Activated B cell treated with CpG ODN at 0.5 μM for 24 hours (primary cell): ENCODE measurements around the gene EFNA5. TPM values are rescaled to one million over a fixed set of nuclear protein-coding genes. Genes with fewer than 3 reads are reported as not detected.

Experiments
- ATAC-seq: fragments of 200-7000 bp; cut with Tn5 transposase; one replicate; pipeline ENCODE4 v1.10.0; 2021; ENCODE audit warnings: low read depth, mild to moderate bottlenecking, moderate library complexity
- CTCF ChIA-PET: fragments of 350-600 bp; sonication (Branson Sonifier 250); formaldehyde crosslinking; loops from one replicate; lab custom pipeline; 2021; ENCODE audit warnings: antibody characterized with exemption; lab: Charles Lee
- POLR2A ChIA-PET: fragments of 350-600 bp; sonication (Branson Sonifier 250); formaldehyde crosslinking; loops from one replicate; lab custom pipeline; 2021; ENCODE audit warnings: antibody characterized with exemption; lab: Charles Lee
- DNase-seq: peaks from one replicate; pipeline ENCODE4 v3.0.0; 2022
- H3K27ac Mint-ChIP-seq: one replicate; pipeline ENCODE4 v1.8.0; 2020; ENCODE audit warnings: mixed read lengths
- H3K27me3 Mint-ChIP-seq: one replicate; pipeline ENCODE4 v1.8.0; 2021; ENCODE audit warnings: mixed read lengths
- H3K36me3 Mint-ChIP-seq: one replicate; pipeline ENCODE4 v1.8.0; 2021; ENCODE audit warnings: low read depth, mixed read lengths
- H3K4me1 Mint-ChIP-seq: one replicate; pipeline ENCODE4 v1.8.0; 2021; ENCODE audit warnings: mixed read lengths
- H3K4me3 Mint-ChIP-seq: one replicate; pipeline ENCODE4 v1.8.0; 2020; ENCODE audit warnings: mild to moderate bottlenecking, mixed read lengths
- H3K9me3 Mint-ChIP-seq: one replicate; pipeline ENCODE4 v1.8.0; 2020; ENCODE audit warnings: mixed read lengths
- CTCF ChIP-seq: fragments of 200-600 bp; IDR thresholded peaks from one replicate; pipeline ENCODE4 v1.8.0; 2022; ENCODE audit warnings: antibody characterized with exemption, mild to moderate bottlenecking
- intact Hi-C: fragments of 100-400 bp; cut with micrococcal nuclease; formaldehyde crosslinking; loops from one replicate; pipeline ENCODE4 v1.15.1; 2024
- total RNA-seq: library from RNA; stranded (reverse); gene quantifications from 2 replicates; pipeline ENCODE4 v1.2.3, GENCODE V29; 2022

Gene EFNA5
- total RNA-seq, 1 donor from 2014 or later: not detected

- TF ChIP-seq CTCF: no peak
- Mint-ChIP-seq H3K36me3 (no peaks in the 10 kb centered on the region), H3K27ac (no peak overlapping the region), H3K4me3 (no peak overlapping the region), H3K4me1 (peaks cover 20% of the 10 kb centered on the region), H3K27me3 (no peaks in the 10 kb centered on the region), H3K9me3 (no peaks in the 10 kb centered on the region)
- intact Hi-C loops: no loop called here
- CTCF ChIA-PET: no interaction called here
- DNase-seq (no peak), ATAC-seq (no peak)
- POLR2A ChIA-PET: no interaction called here
These were observed 287.3 kb downstream of the EFNA5 start for GRCh38 chr5:107383414-107383813.

GRCh38 chr5:107381189-107381856 lies 289.4 kb downstream of the EFNA5 start:
- Mint-ChIP-seq H3K27me3 (no peaks in the 10 kb centered on the region), H3K27ac (no peak overlapping the region), H3K36me3 (no peaks in the 10 kb centered on the region), H3K4me1 (peaks cover 3% of the 10 kb centered on the region), H3K9me3 (no peaks in the 10 kb centered on the region), H3K4me3 (no peak overlapping the region)
- TF ChIP-seq CTCF: no peak
- intact Hi-C loops: no loop called here
- POLR2A ChIA-PET: no interaction called here
- ATAC-seq (no peak), DNase-seq (no peak)
- CTCF ChIA-PET: no interaction called here

DNA sequence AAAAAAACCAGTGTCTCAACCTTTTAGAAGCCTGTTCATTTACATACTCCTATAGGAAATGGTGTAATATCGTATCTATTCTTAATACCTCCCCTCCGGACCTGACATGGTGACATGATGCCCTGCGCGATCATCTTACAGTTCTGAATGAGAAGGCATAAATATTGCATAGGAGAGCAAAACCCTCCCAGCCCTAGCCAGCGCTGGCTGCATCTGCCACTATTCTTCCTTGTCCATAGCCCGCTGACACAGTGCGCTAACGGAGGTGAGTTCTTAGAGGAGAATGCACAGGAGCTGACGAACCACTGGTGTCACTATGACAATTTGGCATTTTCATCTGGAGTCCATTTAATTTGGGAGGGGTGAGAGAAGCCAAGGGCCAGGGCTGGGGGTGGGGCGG lies 290.1 kb downstream of the EFNA5 start:
- no peaks in the 10 kb centered on the region for H3K27me3 Mint-ChIP-seq
- ATAC-seq (no peak), DNase-seq (no peak)
- no peaks in the 10 kb centered on the region for H3K9me3 Mint-ChIP-seq
- no peak overlapping the region for H3K4me3 Mint-ChIP-seq
- H3K36me3 Mint-ChIP-seq: no peaks in the 10 kb centered on the region
- CTCF ChIA-PET: no interaction called here
- intact Hi-C loops: no loop called here
- TF ChIP-seq CTCF: no peak
- H3K4me1 Mint-ChIP-seq: no peaks in the 10 kb centered on the region
- POLR2A ChIA-PET: no interaction called here
- H3K27ac Mint-ChIP-seq: no peak overlapping the region

- no peak for DNase-seq
- TF ChIP-seq CTCF: no peak
- POLR2A ChIA-PET: no interaction called here
- H3K36me3 Mint-ChIP-seq: no peaks in the 10 kb centered on the region
- ATAC-seq: no peak
- H3K4me1 Mint-ChIP-seq: peaks cover 9% of the 10 kb centered on the region
- no peak overlapping the region for H3K4me3 Mint-ChIP-seq
- no peaks in the 10 kb centered on the region for H3K9me3 Mint-ChIP-seq
- intact Hi-C loops: no loop called here
- H3K27ac Mint-ChIP-seq: no peak overlapping the region
- CTCF ChIA-PET: no interaction called here
- H3K27me3 Mint-ChIP-seq: no peaks in the 10 kb centered on the region
These were observed 292.4 kb downstream of the EFNA5 start for GRCh38 chr5:107378218-107378899.

DNA sequence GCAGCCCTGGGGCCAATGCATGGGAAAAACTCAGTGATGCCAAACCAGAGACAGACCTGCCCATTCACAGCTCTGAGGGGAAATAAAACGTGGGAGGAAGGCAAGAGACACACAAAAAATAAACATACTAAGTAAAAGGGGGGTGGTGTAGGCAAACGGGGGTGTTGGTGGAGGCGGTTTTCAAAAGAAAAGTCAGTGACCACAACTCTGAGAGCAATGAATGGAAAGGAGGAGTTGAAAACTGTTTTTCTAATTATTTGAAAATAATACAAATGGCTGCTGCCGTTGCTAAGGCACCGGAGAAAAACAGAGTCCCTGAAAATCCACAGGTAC lies 293.5 kb downstream of the EFNA5 start:
- ATAC-seq: no peak
- CTCF ChIA-PET: no interaction called here
- Mint-ChIP-seq H3K4me3 (no peak overlapping the region), H3K27ac (no peak overlapping the region), H3K4me1 (peaks cover 10% of the 10 kb centered on the region), H3K36me3 (no peaks in the 10 kb centered on the region), H3K27me3 (no peaks in the 10 kb centered on the region), H3K9me3 (no peaks in the 10 kb centered on the region)
- POLR2A ChIA-PET: no interaction called here
- no peak for TF ChIP-seq CTCF
- DNase-seq: no peak
- intact Hi-C loops: no loop called here
